Choroid plexus epithelial cell (primary cell): Measurements from ENCODE around the gene HSD17B2.

Experiments
- DNase-seq: peaks from one replicate; pipeline ENCODE4 v3.0.0-alpha.2; 2010; ENCODE audit warnings: low read depth
- H3K4me3 ChIP-seq: 2 replicates; pipeline ENCODE4 v1.5.1; 2011; ENCODE audit warnings: low read depth, mild to moderate bottlenecking, control low read depth, low read length, moderate library complexity
- TF ChIP-seq, protein P1 (sequence below): conservative IDR thresholded peaks from 2 replicates; pipeline ENCODE4 v1.5.1; 2011; ENCODE audit warnings: low read depth, mild to moderate bottlenecking, control low read depth, inconsistent platforms, low read length, moderate library complexity

HSD17B2 gene

DNA sequence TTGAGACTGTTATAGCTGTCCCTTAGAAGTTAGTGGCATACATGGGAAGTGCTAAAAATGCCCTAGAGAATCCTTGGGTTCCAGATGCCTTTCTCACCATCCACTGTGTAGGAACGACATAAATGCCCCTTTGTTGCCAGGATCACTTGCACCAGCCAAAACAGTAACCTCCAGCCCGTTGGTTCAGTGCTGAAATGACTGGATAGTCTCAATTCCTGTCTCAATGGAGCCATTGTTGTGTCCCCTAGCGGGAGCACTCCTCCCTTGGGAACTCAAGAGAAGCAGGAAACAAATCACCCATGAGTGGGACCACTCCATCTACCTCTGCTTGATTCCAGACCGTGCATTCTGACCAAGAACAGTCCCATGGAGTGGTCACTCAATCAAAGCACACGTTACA, 111.9 kb downstream of the HSD17B2 start:
- TF ChIP-seq, protein P1, sequence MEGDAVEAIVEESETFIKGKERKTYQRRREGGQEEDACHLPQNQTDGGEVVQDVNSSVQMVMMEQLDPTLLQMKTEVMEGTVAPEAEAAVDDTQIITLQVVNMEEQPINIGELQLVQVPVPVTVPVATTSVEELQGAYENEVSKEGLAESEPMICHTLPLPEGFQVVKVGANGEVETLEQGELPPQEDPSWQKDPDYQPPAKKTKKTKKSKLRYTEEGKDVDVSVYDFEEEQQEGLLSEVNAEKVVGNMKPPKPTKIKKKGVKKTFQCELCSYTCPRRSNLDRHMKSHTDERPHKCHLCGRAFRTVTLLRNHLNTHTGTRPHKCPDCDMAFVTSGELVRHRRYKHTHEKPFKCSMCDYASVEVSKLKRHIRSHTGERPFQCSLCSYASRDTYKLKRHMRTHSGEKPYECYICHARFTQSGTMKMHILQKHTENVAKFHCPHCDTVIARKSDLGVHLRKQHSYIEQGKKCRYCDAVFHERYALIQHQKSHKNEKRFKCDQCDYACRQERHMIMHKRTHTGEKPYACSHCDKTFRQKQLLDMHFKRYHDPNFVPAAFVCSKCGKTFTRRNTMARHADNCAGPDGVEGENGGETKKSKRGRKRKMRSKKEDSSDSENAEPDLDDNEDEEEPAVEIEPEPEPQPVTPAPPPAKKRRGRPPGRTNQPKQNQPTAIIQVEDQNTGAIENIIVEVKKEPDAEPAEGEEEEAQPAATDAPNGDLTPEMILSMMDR, result no peak
- no peak overlapping the region for H3K4me3 ChIP-seq
- no peak for DNase-seq

GRCh38 chr16:82147546-82147945, 112.5 kb downstream of the HSD17B2 start:
- DNase-seq, result no peak
- no peak overlapping the region for H3K4me3 ChIP-seq
- TF ChIP-seq, protein P1, result no peak
